ENCODE measurements around the gene PPP1CB.

Gene PPP1CB

GRCh38 chr2:28768422-28768821 lies 16.8 kb downstream of the PPP1CB start:
- POLR2A ChIA-PET = no interaction called here
- CTCF ChIA-PET = no interaction called here
- no peak for TF ChIP-seq BHLHE40 (IDR thresholded peaks at IDR 0.05; ENCODE audit: borderline replicate concordance)
- no peak for TF ChIP-seq CTBP1 (IDR thresholded peaks at IDR 0.05; ENCODE audit: borderline replicate concordance)
- no peak for TF ChIP-seq LEF1 (IDR thresholded peaks at IDR 0.05; ENCODE audit: borderline replicate concordance)
- TF ChIP-seq ZNF384 (IDR thresholded peaks at IDR 0.05) = no peak
- TF ChIP-seq FOXA1 (IDR thresholded peaks at IDR 0.05) = no peak
- TF ChIP-seq TARDBP (IDR thresholded peaks at IDR 0.05) = no peak
- TF ChIP-seq, protein P1, sequence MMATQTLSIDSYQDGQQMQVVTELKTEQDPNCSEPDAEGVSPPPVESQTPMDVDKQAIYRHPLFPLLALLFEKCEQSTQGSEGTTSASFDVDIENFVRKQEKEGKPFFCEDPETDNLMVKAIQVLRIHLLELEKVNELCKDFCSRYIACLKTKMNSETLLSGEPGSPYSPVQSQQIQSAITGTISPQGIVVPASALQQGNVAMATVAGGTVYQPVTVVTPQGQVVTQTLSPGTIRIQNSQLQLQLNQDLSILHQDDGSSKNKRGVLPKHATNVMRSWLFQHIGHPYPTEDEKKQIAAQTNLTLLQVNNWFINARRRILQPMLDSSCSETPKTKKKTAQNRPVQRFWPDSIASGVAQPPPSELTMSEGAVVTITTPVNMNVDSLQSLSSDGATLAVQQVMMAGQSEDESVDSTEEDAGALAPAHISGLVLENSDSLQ (IDR thresholded peaks at IDR 0.05) = no peak
- no peak for TF ChIP-seq ELF4 (IDR thresholded peaks at IDR 0.05)
- no peak for TF ChIP-seq FOXM1 (IDR thresholded peaks at IDR 0.05; ENCODE audit: borderline replicate concordance)
- TF ChIP-seq HDGF (IDR thresholded peaks at IDR 0.05; ENCODE audit: borderline replicate concordance) = no peak
- no peak for TF ChIP-seq FOXK2 (IDR thresholded peaks at IDR 0.05)
- TF ChIP-seq NFRKB (IDR thresholded peaks at IDR 0.05) = no peak
- TF ChIP-seq SP1 (IDR thresholded peaks at IDR 0.05) = no peak
- TF ChIP-seq SUZ12 (IDR thresholded peaks at IDR 0.05) = no peak
- TF ChIP-seq ARNT (IDR thresholded peaks at IDR 0.05) = no peak
- TF ChIP-seq L3MBTL2 (conservative IDR thresholded peaks at IDR 0.05) = no peak
- DNase-seq (ENCODE audit: extremely low spot score) = no peak

GRCh38 chr2:28768952-28769351 lies 17.3 kb downstream of the PPP1CB start:
- ChIA-PET POLR2A (no interaction called here), CTCF (no interaction called here)
- TF ChIP-seq ARNT (IDR thresholded peaks at IDR 0.05) (no peak), TARDBP (IDR thresholded peaks at IDR 0.05) (no peak), HDGF (IDR thresholded peaks at IDR 0.05; ENCODE audit: borderline replicate concordance) (no peak), FOXK2 (IDR thresholded peaks at IDR 0.05) (no peak), FOXM1 (IDR thresholded peaks at IDR 0.05; ENCODE audit: borderline replicate concordance) (no peak), CTBP1 (IDR thresholded peaks at IDR 0.05; ENCODE audit: borderline replicate concordance) (no peak), FOXA1 (IDR thresholded peaks at IDR 0.05) (no peak), LEF1 (IDR thresholded peaks at IDR 0.05; ENCODE audit: borderline replicate concordance) (no peak), NFRKB (IDR thresholded peaks at IDR 0.05) (no peak), SP1 (IDR thresholded peaks at IDR 0.05) (no peak), BHLHE40 (IDR thresholded peaks at IDR 0.05; ENCODE audit: borderline replicate concordance) (no peak), ELF4 (IDR thresholded peaks at IDR 0.05) (no peak), L3MBTL2 (conservative IDR thresholded peaks at IDR 0.05) (no peak), SUZ12 (IDR thresholded peaks at IDR 0.05) (no peak), ZNF384 (IDR thresholded peaks at IDR 0.05) (no peak)
- TF ChIP-seq, protein P1 (IDR thresholded peaks at IDR 0.05) = no peak

GRCh38 chr2:28772351-28772750 lies 20.7 kb downstream of the PPP1CB start:
- ChIA-PET CTCF (no interaction called here), POLR2A (no interaction called here)
- TF ChIP-seq CTBP1 (IDR thresholded peaks at IDR 0.05; ENCODE audit: borderline replicate concordance) = no peak
- no peak for TF ChIP-seq LEF1 (IDR thresholded peaks at IDR 0.05; ENCODE audit: borderline replicate concordance)
- TF ChIP-seq BHLHE40 (IDR thresholded peaks at IDR 0.05; ENCODE audit: borderline replicate concordance) = no peak
- TF ChIP-seq ELF4 (IDR thresholded peaks at IDR 0.05) = no peak
- no peak for TF ChIP-seq L3MBTL2 (conservative IDR thresholded peaks at IDR 0.05)
- TF ChIP-seq FOXA1 (IDR thresholded peaks at IDR 0.05) = no peak
- no peak for TF ChIP-seq FOXK2 (IDR thresholded peaks at IDR 0.05)
- TF ChIP-seq ARNT (IDR thresholded peaks at IDR 0.05) = no peak
- no peak for TF ChIP-seq SP1 (IDR thresholded peaks at IDR 0.05)
- TF ChIP-seq ZNF384 (IDR thresholded peaks at IDR 0.05) = no peak
- no peak for TF ChIP-seq HDGF (IDR thresholded peaks at IDR 0.05; ENCODE audit: borderline replicate concordance)
- no peak for TF ChIP-seq SUZ12 (IDR thresholded peaks at IDR 0.05)
- TF ChIP-seq TARDBP (IDR thresholded peaks at IDR 0.05) = no peak
- TF ChIP-seq NFRKB (IDR thresholded peaks at IDR 0.05) = no peak
- TF ChIP-seq FOXM1 (IDR thresholded peaks at IDR 0.05; ENCODE audit: borderline replicate concordance) = no peak
- TF ChIP-seq, protein P1 (IDR thresholded peaks at IDR 0.05) = no peak
- no peak for DNase-seq (ENCODE audit: extremely low spot score)

More at GRCh38 chr2:28768952-28769351, 17.3 kb downstream of the PPP1CB start:
- DNase-seq (ENCODE audit: extremely low spot score) = no peak

DNA sequence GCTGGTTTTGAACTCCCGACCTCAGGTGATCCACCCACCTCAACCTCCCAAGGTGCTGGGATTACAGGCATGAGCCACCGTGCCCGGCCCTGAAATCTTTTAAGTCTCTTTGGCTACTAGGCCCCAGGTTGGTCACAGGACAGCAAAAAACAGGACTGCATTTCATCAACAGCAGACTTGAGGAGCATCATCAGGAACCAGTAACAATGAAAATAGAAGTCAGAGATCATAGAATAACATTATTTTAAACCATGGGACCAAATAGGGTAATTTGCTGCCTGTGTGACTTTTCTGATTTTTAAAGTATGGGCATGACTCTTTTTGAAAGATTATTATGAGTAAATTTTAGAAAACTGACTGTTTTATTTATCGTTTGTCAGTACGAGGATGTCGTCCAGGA lies 24.8 kb downstream of the PPP1CB start:
- ChIA-PET POLR2A (no interaction called here), CTCF (no interaction called here)
- no peak for TF ChIP-seq LEF1 (IDR thresholded peaks at IDR 0.05; ENCODE audit: borderline replicate concordance)
- no peak for TF ChIP-seq NFRKB (IDR thresholded peaks at IDR 0.05)
- no peak for TF ChIP-seq SUZ12 (IDR thresholded peaks at IDR 0.05)
- no peak for TF ChIP-seq FOXM1 (IDR thresholded peaks at IDR 0.05; ENCODE audit: borderline replicate concordance)
- no peak for TF ChIP-seq ARNT (IDR thresholded peaks at IDR 0.05)
- TF ChIP-seq CTBP1 (IDR thresholded peaks at IDR 0.05; ENCODE audit: borderline replicate concordance) = no peak
- TF ChIP-seq L3MBTL2 (conservative IDR thresholded peaks at IDR 0.05) = no peak
- TF ChIP-seq SP1 (IDR thresholded peaks at IDR 0.05) = no peak
- TF ChIP-seq HDGF (IDR thresholded peaks at IDR 0.05; ENCODE audit: borderline replicate concordance) = no peak
- no peak for TF ChIP-seq ELF4 (IDR thresholded peaks at IDR 0.05)
- TF ChIP-seq ZNF384 (IDR thresholded peaks at IDR 0.05) = no peak
- no peak for TF ChIP-seq FOXK2 (IDR thresholded peaks at IDR 0.05)
- TF ChIP-seq BHLHE40 (IDR thresholded peaks at IDR 0.05; ENCODE audit: borderline replicate concordance) = no peak
- TF ChIP-seq FOXA1 (IDR thresholded peaks at IDR 0.05) = no peak
- TF ChIP-seq, protein P1 (IDR thresholded peaks at IDR 0.05) = no peak
- TF ChIP-seq TARDBP (IDR thresholded peaks at IDR 0.05) = no peak
- no peak for DNase-seq (ENCODE audit: extremely low spot score)

- ChIA-PET CTCF (no interaction called here), POLR2A (no interaction called here)
- DNase-seq (ENCODE audit: extremely low spot score) = no peak
- TF ChIP-seq, protein P1 (IDR thresholded peaks at IDR 0.05) = no peak
- no peak for TF ChIP-seq ZNF384 (IDR thresholded peaks at IDR 0.05)
- TF ChIP-seq BHLHE40 (IDR thresholded peaks at IDR 0.05; ENCODE audit: borderline replicate concordance) = no peak
- TF ChIP-seq HDGF (IDR thresholded peaks at IDR 0.05; ENCODE audit: borderline replicate concordance) = no peak
- no peak for TF ChIP-seq NFRKB (IDR thresholded peaks at IDR 0.05)
- TF ChIP-seq FOXM1 (IDR thresholded peaks at IDR 0.05; ENCODE audit: borderline replicate concordance) = no peak
- no peak for TF ChIP-seq ELF4 (IDR thresholded peaks at IDR 0.05)
- TF ChIP-seq LEF1 (IDR thresholded peaks at IDR 0.05; ENCODE audit: borderline replicate concordance) = no peak
- TF ChIP-seq FOXA1 (IDR thresholded peaks at IDR 0.05) = no peak
Observed at GRCh38 chr2:28778392-28778791, 26.8 kb downstream of the PPP1CB start.
